T follicular helper cell (primary cell): Measurements from ENCODE around the gene ATP5F1E.

Source experiments
- DNase-seq: peaks from one replicate; pipeline ENCODE4 v3.0.0-alpha.2; 2020; ENCODE audit warnings: low read depth
- total RNA-seq, 2 experiments: gene quantifications; one replicate each; lab custom pipeline; 2026; lab: John Stamatoyannopoulos, UW

The ATP5F1E gene
- total RNA-seq, result 230 reads per million in 2 experiments

DNA sequence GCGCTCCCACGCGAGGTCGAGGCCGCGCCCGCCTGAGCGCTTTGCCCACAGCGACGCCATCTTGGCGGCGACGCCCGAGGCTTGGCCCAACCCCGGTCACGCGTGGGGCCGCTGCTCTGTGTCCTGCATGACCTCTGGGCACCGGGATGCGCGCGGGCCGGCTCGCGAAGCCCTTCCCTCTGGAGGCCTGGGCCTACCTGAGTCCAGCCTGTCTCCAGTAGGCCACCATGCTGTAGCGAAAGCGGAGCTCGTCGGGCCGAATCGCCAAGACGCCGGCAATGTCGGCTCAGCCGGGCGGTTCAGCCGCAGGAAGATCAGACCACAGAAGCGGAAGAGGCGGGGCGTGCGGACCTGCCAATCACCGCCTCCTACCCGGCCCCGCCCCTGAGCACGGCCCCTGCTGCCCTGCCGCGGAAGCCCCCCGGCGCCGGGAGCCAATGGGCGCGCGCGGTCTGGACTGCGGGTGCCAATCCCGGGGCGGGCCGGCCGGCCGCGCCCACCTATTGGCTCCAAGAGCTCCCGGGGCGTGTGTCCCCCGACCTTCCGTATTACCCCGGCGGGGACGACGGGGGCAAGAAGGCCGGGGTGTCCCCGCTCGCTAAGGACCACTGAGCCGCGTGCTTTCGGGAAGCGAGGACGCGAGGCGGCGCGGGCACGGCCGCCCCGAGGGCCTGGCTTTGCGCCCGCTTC, at the start of gene ATP5F1E:
Gene ATP5F1E, minus strand, starts transcription at position 313 of the 690 bp plus-strand sequence. Its CDS starts 84 bp downstream, at position 229.
- DNase-seq, result peak; percentile 95

DNA sequence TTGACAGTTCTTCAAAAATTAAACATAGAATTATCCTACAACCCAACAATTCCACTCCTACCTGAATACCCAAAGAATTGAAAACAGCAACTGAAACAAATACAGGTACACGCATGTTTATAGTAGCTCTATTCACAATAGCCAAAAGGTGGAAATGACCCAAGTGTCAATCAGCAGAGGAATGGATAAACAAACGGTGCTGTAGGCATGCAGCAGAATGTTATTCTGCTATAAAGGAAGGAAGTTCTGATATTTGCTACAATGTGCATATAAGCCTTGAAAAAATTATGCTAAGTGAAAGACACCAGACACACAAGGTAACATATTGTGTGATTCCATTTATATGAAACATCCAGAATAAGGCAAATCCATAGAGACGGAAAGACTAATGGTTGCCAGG, 48.9 kb upstream of the ATP5F1E start:
- no peak for DNase-seq

DNA sequence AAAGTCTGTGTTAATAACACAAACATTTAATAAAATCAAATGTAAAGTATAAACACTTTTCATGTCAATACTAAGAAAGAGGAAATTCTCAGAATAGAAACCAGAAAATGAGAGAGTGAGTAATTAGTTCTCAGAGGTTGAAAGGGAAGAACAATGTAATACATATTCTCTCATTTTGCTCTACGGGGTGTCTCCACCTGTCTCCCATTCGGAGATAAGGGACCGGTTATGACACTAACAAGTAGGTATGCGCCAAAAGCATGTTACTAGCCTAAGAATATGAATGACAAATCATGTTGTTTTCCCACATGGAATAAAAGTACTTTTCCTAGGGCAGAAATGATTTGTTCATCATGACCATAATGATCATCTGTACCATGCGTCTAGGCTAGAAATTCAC, 46.1 kb upstream of the ATP5F1E start:
- no peak for DNase-seq

DNA sequence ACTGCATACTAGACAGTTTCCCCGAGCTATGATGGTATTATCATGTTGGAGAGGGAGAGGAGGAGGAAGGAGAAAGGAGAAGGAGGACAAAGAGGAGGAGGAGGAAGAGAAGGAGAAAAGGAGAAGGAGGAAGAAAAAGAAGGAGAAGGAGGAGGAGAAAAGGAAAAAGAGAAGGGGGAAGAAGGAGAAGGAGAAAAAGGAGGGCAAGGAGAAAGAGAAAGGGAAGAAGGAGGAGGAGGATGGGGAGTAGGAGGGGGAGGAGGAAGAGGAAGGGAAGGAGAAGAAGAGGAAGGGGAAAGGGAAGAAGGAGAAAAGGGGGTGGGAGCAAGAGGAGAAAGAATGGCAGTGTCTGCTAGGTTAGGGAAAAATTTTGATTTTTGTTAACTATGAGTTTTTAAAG, 45.6 kb upstream of the ATP5F1E start:
- DNase-seq, result no peak

DNA sequence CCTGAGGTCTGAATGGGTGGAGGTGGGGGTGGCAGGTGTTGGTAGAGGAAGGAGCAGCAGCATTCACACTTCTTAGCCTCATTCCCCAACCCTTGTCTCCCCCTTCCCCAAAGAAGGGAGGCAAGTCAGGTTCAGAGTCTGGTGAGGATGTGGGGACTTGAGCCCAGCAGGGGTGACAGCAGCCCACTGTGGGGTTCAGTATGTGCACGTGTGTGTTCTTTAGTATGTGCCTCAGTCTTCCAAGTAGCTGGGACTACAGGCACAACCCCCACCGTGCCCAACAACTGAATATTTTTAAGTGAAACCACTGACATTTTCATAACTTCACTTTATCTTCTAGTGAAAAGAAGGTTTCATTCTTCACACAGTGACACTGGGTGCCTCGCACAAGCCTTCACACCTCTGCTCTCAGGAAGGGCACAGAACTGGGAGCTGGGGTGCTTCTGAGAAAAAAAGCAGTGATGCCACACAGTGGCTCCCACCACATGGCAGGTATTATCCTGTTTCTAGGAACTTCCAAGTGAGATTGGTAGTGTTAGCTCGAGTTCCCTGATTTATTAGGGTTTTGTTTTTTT, 43.9 kb upstream of the ATP5F1E start:
- no peak for DNase-seq

DNA sequence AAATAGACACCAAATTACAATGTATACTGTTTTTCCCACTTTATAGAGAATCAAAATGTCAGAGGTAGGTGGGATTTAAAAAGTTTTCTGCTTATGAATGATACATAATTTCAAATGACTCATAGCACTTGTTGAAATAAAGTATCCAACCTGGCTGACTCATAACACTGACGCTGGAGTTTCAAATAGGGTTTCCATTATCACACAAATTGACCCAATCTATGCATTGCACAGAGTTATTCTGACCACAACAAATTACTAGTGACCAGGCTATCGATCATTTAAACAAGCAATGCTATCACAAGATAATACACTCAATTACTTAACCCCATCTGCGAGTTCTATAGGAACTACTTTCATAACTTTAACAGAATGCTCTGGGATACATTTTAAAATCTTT, 42.3 kb upstream of the ATP5F1E start:
- no peak for DNase-seq

DNA sequence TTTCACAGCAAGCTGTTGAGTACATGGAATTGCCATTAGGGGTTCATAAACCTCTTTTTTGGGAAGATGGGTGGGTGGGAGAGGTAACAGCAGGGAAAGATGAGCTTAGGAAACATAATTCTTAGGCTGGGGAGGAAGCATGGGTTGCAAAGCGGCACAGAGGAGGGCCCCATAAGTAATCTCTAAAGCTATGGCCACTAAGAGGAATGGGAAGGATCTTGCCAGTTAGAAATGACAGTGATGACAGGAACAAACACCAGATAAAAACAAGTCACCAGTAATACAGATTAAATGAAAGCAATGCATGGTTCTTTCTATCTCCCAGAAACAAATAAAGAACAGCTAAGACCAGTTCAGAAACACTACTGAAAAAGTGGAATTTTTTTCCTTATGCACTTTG, 41.4 kb upstream of the ATP5F1E start:
- DNase-seq, result no peak

DNA sequence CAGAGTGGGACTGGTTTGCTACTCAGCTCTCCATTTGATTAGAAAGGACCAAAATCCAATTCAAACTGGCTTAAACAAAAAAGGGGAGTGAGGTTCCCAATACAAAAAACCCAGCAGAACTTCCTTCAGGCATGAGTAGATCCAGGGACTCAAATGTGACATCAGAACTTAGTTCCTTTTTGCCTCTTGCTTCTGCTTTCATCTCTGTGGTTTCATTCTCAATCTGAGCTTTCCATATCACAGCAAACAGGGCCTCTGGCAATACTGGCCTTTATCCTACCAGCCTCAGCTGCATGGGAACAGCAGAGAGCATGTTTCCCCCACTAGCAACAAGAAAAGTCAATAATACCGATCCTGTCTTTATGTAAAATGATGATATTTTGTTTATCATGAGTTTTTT, 39.1 kb upstream of the ATP5F1E start:
- DNase-seq, result no peak

DNA sequence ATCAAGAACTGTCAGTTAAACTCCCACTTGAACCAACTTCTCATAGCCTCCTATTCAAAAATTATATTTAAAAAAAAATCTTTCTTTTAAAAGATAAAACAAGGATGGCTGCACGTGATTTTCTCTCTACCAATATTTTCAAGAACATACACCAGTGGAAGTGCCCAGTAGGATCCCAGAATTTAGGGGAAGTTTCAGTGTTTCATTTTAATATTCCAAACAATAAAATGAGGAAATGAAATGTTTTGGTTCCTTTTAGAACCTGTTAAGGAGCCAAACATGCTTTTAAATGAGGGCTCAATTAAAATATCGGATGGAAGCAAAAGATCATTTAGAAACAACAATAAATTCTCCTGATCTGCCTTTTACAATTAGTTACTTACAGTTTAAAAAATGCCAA, 36.9 kb upstream of the ATP5F1E start:
- no peak for DNase-seq

DNA sequence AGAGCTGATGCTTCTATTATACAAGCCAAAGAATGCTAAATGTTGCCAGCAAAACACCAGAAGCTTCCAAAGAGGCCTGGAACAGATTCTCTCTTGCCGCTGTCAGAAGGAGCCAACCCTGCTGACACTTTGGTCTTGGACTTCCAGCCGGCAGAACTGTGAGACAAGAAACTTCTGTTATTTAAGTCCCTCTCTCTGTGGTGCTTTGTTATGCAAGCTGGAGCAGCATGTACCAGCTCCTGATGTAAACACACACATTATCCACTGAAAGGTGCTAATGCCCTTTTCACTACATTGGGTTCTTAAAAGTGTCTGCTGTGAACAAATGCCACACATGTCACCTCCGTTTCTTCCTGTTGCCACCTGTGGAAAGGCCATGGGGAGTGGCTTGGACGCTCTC, 36.4 kb upstream of the ATP5F1E start:
- DNase-seq, result no peak

DNA sequence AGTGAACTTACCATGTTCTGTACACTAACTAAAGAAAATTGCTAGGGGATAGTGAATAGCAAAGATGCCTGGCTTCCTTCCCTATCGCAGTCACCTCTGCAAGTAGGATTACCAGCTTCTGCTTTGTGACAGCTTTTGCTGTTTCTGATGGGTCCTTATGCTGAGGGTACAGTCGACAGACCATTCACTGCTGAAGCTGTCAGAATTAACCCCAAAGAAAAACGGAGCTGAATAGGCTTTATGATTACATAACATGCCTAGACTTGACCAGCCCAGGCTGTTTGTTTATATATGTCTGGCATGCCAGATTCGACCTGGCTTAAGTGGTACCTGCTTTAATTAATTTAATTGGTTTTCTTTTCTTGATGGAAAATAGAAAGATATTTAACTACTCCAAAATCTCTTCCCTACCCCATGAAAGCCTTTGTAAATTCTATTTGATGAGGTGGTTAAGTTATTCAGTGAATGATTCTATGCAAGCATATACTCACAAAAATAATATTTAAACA, 32.1 kb upstream of the ATP5F1E start:
- no peak for DNase-seq

DNA sequence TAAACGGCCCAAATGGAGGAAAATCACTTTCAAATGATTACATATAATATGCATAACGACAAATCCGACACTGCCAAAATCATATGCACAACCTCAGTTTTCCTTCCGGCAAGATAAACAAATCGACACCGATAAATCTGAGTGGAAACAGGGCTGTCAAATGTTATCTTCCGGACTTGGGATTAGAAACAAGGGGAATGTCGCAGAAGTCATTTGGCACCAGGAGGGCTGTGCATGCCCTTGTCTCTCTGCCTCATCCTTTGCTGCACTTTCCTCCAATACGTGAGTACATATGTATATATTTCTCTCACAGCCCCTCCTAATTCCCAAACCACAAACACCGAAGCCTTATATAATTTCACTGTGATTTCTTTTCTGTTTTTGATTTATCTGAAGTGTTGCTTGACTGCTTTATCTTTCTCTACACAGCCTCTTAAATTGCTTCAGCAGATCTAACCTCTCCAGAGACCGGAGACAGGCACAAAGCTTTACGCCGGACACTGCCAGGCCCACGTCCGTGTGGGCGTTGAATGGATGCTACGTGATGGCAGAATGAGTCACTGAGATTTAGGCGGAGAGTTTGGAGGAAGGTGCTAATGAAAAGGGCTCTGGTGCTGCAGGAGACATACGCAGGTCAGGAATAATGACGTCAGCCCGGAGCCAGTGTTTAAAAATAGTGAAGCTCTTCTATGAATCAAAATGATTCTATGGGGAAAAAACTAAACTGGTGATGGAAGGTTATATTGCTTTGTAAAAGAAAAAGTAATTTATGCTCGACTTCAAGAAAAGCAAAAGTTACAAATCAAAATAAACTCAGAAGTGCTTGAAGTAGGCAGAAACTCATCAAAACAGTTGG, 31.5 kb upstream of the ATP5F1E start:
- no peak for DNase-seq

DNA sequence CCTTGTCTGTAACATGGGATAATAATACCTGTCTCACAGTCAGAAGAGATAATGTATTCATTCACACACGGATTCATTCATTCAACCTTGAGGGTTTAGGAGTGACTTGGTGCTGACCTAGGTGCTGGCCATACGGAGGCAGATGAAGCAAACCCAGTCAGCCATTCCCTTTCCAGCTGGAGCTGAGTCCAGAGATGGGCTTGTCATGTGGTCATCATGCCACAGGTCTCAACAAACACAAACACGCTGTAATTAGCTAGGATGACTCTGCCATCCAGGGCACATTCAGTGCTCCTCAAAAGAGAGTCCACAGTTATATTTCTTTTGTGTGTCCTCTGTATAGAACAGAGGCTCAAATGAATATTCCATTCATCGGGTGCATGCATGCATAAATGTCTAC, 29.9 kb upstream of the ATP5F1E start:
- no peak for DNase-seq

DNA sequence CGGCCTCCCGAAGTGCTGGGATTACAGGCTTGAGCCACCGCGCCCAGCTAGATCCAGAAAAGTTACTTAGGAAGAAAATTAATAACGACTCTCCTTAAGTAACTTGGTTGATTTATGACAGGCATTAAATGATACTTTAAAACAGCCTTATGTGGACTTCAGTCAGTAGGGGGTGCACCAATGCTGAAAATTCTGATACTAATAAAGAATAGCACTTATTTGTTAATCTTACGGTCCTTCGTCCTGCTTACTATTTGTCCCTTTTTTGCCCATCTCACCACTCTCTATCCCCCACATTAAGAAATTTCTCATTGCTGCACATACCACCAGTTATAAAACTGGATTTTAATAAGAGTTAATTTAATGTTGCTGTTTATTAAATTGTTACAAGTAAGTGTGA, 23.2 kb upstream of the ATP5F1E start:
- no peak for DNase-seq

DNA sequence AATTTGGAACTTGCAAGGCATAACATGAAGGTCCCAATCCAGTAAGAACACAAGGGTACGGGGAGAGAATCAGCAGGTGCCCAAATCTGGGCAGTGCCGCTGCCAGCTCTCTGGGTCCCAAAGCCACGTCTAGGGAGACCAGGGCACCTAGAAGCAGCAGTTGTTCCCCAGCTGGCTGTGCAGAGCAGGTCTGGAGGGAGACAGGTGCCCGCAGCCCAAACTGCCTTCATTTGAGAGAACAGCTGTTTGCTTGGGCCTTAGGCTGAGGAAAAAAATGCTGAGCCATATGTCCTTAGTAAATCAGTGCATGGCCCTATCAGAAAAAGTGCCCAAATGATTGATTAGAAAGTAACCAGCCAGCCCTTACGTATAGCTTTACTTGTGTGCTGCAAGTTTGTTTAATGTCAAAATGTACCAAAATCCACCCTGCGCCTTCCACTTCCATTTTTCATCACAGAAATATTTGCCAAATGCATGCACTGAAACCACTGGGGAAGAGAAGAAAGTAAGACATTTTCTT, 19.6 kb upstream of the ATP5F1E start:
- DNase-seq, result no peak

DNA sequence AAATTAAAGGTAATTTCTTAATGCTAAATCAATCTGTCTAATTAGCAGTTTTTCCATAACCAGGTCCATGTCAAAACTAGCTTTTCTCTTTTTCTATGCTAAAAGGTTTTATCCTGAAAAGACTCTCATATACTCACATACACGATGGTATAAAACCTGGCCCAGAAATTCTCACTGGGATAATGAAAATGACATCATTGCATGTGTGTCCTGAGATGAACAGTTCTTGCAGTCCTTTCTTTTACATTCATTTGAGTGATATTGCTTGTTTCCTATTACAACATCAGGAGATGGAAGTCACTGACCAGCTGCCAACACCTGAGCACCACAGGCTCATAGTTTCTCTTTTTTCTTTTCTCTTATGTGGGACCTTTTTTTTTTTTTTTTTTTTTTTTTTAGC, 18.3 kb upstream of the ATP5F1E start:
- no peak for DNase-seq

DNA sequence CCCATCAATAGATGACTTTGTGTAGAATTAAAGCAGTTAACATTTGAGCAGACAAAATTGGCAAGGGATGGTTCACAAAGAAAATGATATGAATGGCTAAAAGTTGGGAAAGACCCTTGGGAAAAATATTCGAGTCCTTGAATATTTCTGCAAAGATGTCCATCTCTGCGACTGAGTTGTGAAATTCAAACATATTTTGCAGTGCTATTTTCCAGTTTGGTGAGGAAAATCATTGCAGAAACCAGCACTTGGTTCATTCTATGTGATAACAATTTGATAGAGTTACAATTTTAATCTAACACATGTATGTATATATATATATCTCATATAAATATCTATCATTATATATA, 16.5 kb upstream of the ATP5F1E start:
- DNase-seq, result no peak

DNA sequence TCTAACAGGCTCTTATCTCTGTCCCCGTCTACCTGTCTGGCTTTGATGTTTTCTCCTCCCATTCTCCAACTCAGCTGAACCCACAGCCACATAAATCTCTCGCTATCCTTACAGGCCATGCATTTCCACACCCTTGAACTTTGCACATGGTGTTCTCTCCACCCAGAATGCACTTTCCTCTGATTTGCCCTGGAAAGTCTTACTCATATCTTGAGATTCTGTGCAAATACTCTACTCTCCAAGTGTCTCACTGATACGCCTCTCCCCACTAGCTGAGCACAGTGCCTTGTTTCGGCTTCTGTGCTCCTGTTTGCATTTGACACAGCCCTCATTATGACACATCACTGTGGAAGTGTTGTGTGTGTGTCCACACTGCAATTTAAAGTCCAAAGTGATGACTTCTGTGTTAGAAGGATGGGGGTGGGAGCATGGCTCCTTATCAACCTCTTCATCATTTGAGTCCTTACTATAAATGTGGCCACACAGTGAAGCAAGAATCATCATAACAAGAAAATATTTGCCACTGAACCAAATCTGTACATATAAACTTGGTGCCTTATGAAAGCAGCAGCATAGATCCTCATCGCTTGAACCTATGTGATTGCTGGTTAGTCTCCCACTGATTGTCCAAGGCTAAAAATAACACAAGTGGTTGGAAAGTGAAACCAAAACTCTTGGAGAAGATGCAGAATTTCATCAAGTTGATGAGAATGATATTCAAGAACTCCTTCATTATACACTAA, 16.0 kb upstream of the ATP5F1E start:
- DNase-seq, result no peak

DNA sequence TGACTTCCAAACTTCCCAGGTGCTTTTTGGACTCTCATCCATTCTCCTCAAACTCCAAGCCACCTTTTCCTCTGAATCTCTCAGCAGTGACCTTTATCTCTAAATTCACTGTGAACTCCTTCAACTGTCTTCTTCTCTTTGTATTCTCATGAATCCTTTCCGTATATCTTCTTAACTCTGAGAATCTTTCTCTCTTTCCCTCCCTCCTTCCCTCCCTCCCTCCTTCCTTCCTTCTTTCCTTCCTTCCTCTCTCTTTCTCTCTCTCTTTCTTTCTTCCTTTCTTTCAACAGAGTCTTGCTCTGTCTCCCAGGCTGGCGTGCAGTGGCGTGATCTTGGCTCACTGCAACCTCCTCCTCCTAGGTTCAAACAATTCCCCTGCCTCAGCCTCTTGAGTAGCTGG, 14.7 kb upstream of the ATP5F1E start:
- no peak for DNase-seq

DNA sequence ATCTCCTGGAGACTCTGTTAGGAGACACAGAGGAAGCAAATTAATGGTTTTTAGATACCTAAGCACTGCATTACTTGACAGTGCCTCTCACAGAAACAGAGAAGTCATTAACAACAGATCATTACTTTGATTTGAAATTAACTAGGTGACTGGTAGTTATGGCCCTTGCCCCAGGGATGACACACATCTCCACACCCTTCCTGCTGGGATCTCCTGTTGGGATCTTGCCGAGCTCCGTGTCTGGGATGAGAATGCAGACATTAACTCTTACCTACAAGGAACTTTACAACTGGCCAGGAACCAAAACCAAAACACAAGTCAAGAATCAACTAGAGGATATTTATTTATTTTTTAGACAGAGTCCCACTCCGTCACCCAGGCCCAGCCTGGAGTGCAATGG, 12.7 kb upstream of the ATP5F1E start:
- no peak for DNase-seq

DNA sequence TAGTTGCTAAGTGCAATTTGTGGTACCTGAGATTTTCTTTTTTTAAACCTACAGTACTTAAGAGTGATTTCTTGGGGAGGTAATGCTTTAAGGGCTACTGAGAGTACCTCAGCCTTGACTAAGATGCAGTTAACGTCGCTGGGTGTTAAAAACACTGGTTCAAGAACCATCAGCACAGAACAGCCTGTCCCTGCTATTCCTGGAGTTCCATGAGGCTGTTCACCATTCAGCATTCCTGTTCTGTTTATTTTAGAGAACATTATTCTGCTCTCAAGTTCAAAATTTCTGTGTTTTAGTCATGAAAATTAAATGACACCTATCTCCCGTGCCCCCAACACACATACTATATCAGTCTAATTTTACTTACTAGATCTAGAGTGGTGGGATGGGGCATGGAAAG, 12.2 kb upstream of the ATP5F1E start:
- DNase-seq, result no peak

DNA sequence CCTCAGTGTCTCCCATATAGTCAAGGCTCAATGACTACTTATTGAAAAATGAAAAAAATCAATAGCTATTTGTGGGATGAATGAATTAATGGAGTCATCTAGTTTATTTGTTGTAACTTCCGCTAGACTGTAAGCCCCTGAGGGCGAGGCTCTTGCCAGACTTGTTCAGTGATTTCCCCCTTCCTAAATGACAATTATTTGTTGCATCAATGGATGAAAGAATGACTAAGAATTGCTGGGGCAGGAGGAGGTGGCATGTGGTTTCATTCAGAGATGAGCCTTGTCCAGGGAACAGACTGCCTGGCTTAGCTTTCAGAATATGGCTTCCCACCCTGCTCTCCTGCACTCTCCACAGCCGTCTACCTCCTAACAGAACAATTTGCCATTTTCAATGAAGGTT, 11.6 kb upstream of the ATP5F1E start:
- DNase-seq, result no peak
